ENCODE results near the gene TTF2.
"Not testable (repeated sequence)": the region's sequence is repeated elsewhere in the genome, so short reads cannot be mapped to it uniquely, and the experiment has no call there.

TTF2 gene

GRCh38 chr1:117121589-117122329 lies 61.6 kb downstream of the TTF2 start, which contains the start of gene TRIM45:
Gene TRIM45 (minus strand): TSS chr1:117121749. CDS start chr1:117121201, 548 bp downstream.
- peak; percentile 96 to 97 for DNase-seq

GRCh38 chr1:117122330-117123025 lies 62.4 kb downstream of the TTF2 start:
- no peak for DNase-seq

GRCh38 chr1:117123274-117123673 lies 63.1 kb downstream of the TTF2 start:
- no peak for DNase-seq

GRCh38 chr1:117124661-117125060 lies 64.5 kb downstream of the TTF2 start:
- DNase-seq: no peak

- DNase-seq: peak in 1 of 2 donors; percentile 3
These were observed 67.7 kb downstream of the TTF2 start for GRCh38 chr1:117127795-117128194.

GRCh38 chr1:117128323-117129079 lies 68.4 kb downstream of the TTF2 start:
- DNase-seq: peak; percentile 11 to 39

GRCh38 chr1:117130526-117130925 lies 70.4 kb downstream of the TTF2 start:
- no peak for DNase-seq

- DNase-seq: no peak
These were observed 75.2 kb downstream of the TTF2 start for GRCh38 chr1:117135329-117135728.

DNA sequence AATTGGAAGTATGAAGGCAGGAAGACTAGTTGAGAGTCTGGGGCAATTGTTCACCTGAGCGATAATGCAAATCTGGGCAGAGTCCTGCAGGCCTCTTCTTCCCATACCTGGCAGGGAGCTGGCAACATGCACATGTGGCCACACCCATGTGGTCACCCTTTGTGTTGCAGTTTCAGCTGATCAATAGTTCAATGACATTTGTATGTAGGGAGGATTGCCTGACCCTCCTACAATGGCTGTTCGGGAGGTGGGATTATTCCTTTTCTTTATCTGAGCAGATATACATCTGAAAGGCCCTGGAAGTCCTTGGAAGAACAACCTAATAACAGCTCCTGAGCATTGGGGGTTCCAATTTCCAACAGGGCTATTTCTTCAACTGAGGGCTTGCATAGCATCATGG lies 76.6 kb downstream of the TTF2 start:
- DNase-seq: no peak

GRCh38 chr1:117137281-117137855 lies 77.2 kb downstream of the TTF2 start:
- no peak for DNase-seq

GRCh38 chr1:117138106-117138505 lies 78.0 kb downstream of the TTF2 start:
- DNase-seq: no peak

DNA sequence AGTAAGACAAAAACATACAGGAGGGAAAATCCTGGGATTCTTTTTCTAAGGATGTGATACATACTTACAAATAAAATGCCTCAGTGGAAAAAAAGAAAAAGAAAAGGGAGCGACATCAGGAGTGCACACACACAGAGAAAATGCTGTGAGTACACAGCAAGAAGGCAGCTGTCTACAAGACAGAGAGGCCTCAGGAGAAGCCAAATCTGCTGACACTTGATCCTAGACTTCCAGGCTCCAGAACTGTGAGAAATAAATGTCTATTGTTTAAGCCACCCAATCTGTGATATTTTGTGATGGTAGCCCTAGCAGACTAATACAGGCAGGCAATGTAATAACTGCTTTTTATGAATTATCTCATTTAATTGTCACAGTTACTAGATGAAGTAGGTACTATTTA lies 78.4 kb downstream of the TTF2 start:
- DNase-seq: no peak

DNA sequence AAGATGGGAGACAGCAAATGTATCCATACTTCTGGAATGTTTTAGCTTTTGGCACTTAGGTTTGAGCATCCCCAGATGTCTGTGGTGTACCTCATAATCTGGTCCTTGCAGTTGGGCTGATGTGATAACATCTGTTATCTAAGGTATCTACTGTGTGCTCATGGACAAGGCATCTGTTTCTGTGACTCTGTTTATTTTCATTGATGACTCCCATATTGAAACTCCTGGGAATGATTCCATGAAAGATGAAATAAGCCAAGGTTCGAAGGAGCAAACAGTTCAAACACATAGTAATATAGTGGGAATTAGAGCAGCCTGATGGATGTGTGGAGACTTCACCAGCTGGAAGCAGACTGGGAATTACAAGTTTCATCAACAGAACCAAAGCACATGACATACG lies 82.1 kb downstream of the TTF2 start:
- DNase-seq: no peak

GRCh38 chr1:117143172-117143571 lies 83.0 kb downstream of the TTF2 start:
- DNase-seq: no peak

- no peak for DNase-seq
These were observed 83.7 kb downstream of the TTF2 start for GRCh38 chr1:117143871-117144270.

DNA sequence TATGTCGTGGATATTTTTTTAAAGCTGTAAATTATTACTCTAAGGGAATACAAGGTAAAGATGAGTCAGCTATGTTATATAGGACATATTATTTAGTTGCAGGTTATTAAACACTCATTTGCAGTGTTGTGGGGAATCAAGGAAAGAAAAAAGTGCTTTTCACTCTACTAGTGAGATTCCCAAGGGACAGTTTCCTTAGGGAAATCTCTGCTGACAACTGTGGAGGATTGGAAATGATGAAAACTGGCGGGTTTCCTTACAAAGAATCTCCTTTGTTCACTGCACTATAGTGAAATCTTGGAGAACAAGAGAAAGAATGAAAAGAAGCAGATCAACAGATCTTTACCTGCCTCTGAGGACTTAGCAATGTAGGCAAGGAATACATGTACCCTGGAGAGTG lies 85.9 kb downstream of the TTF2 start:
- no peak for DNase-seq

GRCh38 chr1:117146575-117147340 lies 86.6 kb downstream of the TTF2 start:
- DNase-seq: no peak

DNA sequence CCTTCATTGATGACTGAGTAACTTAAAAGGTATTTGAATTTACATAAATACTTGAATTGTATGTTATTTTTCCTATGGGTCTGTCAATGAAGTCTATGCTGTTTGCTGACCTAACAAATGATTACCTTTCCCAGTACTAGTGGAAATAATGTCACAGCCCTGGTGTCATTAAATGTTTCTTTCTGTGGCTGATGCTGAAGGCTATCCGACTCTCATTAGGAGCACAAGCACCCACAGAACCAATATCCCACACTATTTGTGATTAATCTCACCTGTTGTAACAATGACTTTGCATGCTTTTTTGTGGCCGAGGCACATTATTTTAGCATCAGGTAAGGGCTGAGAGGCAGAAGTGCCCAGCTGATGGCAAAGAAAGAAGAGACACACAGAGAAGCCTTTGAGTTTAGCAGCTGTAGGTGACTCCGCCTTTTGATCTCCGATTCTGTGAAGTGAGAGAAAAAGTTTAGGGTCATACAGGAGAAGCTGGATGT lies 87.3 kb downstream of the TTF2 start:
- no peak for DNase-seq

DNA sequence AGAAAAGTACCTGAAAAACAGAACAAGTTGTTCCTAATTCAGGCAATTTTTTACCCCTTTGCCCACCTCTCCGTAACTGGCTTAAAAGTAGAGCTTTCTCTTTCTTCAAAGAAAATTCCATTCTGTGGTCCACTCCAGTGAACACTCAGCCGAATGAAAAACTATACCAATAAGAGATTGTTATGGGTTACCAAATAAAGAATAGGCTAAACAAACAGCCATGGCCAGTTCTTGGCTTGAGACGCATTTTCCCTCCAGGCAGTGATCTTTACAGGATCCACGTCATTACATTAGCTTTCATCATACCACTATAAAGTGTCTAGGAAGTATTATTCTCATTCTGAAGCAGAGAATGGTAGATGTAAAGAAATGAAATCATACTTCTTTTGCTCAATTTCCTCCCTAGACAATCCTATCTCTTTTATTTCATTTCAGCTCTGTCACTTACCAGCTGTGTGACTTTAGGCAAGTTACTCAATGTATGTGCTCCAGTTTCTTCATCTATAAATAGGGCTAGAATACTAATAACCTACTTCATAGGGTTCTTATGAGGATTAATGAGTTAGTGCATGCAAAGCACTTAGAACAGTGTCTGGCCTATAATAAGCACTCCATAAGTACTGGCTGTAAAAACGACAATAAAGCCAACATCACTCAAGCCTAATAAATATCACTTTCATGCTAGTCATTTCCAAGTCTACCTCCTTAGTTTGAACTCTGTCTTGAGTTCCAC lies 87.9 kb downstream of the TTF2 start:
- DNase-seq: no peak

- peak in 1 of 2 donors; percentile 4 for DNase-seq
These were observed 90.2 kb downstream of the TTF2 start for GRCh38 chr1:117150316-117150715.

GRCh38 chr1:117151305-117151704 lies 91.2 kb downstream of the TTF2 start:
- not testable (repeated sequence) for DNase-seq

Data from inflammatory macrophage (primary cell).